LNCaP clone FGC (cell line): ENCODE results near the gene SEPSECS.

Experiments used
- DNase-seq: peaks from one replicate; pipeline ENCODE4 v3.0.0-alpha.2; 2011; ENCODE audit warnings: low read depth
- H3K4me3 ChIP-seq: 2 replicates; pipeline ENCODE4 v1.5.1; 2011; ENCODE audit warnings: mild to moderate bottlenecking, low read depth, low read length, control low read depth
- TF ChIP-seq, protein P1 (sequence below): IDR thresholded peaks from 2 replicates; pipeline ENCODE4 v1.5.1; 2012; ENCODE audit warnings: mild to moderate bottlenecking; ENCODE audit not compliant: control insufficient read depth, insufficient read depth; ENCODE audit errors: extremely low read depth

Gene SEPSECS

DNA sequence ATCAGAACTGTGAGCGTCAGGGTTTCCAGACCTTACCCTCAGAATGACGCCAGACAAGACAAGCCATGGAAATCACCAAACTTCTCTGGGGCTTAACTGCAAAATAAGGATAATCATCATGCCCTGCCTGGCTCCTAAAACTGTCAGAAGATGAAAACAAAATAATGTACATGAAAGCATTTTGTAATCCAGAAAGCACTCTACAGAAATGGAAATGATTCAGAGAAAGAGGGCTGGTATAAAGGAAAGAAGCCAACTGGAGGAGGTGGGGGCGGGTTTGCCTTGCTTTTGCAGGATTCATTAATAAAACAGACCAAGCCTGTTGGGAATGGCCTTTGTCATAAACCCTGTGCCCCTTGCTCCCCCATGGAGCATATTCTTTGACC lies 47.3 kb downstream of the SEPSECS start:
- no peak overlapping the region for H3K4me3 ChIP-seq
- DNase-seq: no peak
- TF ChIP-seq, protein P1, sequence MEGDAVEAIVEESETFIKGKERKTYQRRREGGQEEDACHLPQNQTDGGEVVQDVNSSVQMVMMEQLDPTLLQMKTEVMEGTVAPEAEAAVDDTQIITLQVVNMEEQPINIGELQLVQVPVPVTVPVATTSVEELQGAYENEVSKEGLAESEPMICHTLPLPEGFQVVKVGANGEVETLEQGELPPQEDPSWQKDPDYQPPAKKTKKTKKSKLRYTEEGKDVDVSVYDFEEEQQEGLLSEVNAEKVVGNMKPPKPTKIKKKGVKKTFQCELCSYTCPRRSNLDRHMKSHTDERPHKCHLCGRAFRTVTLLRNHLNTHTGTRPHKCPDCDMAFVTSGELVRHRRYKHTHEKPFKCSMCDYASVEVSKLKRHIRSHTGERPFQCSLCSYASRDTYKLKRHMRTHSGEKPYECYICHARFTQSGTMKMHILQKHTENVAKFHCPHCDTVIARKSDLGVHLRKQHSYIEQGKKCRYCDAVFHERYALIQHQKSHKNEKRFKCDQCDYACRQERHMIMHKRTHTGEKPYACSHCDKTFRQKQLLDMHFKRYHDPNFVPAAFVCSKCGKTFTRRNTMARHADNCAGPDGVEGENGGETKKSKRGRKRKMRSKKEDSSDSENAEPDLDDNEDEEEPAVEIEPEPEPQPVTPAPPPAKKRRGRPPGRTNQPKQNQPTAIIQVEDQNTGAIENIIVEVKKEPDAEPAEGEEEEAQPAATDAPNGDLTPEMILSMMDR: no peak

DNA sequence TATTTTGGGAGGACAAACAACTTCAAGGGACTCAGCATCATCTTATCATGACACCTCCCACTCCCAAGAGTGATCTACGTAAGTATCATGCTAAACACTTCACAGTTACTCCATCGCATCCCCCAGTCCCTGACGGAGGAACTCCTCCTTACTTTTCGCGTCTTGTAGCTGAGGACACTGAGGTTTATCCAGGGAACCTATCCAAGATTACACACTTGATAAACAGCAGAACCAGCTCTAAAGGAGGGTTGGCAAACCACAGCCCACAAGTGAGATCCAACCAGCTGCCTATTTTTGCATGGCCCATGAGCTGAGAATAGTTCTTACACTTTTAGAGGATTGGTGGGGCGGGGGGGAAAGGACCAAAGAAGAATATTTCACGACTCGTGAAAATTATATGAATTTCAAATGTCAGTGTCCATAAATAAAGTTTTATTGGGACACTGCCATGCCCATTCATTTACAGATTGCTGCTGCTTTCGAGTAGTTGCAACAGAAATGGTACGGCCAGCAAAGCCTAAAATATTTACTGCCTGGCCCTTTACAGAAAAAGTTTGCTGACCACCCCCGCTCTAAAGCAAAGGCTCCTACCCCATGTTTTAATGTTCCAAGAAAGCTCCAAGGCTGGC lies 47.8 kb downstream of the SEPSECS start:
- TF ChIP-seq, protein P1: no peak
- no peak for DNase-seq
- no peak overlapping the region for H3K4me3 ChIP-seq

DNA sequence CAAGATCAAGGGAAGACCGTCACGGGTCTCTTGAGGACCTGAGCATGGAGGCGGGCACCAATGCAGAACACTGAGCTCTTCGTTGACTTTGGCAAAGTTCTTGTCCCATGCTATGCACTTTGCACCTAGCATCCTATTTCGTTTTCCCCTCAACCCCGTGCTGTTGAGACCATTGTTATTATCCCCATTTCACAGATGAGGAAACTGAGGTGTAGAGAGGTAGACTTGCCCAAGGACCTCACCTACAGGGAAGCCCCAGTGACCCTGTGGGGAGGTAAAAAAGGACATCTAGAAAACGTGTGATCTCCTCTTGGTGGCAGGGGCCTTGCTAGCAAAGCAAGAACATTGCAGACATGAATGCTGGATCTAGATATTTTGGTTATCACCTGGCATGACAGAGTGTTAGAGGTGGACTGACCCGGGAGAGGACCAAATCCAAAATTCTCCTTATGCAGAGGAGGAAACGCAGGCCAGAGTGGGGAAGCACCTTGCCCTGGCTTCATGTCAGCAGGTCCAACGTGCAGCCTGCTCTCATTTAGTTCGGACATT lies 48.5 kb downstream of the SEPSECS start:
- no peak for DNase-seq
- TF ChIP-seq, protein P1: no peak
- no peak overlapping the region for H3K4me3 ChIP-seq

DNA sequence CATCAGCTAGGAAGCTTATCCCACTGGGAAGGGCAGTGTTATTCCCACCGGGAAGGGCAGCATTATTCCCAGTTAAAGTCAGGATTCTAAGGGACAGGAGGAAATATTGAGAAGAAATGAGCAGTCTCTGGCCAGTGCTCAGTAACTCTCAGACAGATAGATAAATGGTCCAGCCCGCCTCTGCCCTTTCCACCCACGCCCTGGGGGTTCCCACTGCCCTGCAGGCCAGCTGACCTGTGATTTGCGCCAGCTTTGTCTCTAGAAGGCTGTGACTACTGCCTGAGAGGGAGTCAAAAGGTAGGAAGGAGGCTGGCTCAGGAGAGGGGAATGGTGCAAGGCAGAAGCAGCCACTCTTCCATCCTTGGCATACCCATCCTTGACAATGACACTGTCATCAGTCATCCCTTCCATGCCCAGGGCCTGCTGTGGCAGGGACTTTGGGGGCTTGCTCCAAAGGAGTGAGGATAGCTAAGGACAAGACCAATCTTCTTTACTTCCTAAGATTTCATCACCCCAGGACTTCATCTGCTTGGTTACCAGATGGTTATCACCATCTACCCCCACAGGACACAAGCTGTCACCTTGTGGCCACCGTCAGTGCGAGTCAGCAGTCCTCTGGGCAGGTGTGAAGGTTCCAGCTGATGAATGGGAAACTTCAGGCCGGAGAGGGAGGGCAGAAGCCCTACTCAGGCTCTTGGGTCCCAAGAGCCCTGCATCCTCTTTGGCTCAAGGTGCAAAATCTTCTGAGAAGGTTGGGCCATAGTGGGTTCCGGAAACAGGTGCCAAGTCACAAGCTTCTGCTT lies 49.5 kb downstream of the SEPSECS start:
- no peak overlapping the region for H3K4me3 ChIP-seq
- DNase-seq: no peak
- TF ChIP-seq, protein P1: no peak

DNA sequence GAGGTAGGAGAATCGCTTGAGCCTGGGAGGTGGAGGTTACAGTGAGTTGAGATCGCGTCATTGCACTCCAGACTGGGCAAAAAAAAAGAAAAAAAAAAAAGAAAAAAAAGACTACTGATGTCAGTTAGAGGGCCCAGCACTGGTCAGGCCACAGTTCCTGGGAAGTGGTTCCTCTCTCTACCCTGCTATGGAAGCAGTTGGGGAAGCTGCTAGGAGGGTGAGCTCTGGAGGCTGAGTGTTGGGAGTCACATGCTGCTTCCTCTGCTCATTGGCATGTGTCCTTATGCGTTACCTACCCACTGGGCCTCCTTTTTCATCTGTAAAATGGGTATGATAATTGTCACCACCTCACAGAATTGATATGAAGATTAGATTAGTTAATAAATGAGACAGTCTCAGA lies 50.7 kb downstream of the SEPSECS start:
- no peak for DNase-seq
- no peak overlapping the region for H3K4me3 ChIP-seq
- TF ChIP-seq, protein P1: no peak

DNA sequence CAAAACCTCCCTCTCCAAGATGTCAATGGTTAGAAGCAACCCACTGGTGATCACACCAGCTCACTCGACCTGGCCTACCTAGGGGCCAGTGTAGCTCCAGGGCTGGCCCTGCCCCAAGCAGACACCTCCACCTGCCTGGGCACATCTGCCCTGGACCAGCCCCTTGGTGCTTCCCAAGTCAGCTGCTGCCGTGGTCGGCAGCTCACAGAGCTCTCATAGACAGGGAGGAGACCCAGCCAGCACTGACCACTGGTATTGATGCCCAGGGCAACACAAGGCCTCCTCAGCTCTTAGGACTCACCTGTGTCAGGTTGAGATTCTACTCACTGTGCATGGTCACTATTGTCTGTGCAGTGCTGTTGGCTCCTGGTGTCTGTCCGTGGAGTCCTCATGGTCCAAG lies 51.7 kb downstream of the SEPSECS start:
- no peak for DNase-seq
- no peak overlapping the region for H3K4me3 ChIP-seq
- TF ChIP-seq, protein P1: no peak
